Stomach (tissue), 4 donors: ENCODE results near the gene B2M.

Experiments used
- CTCF ChIP-seq, 7 experiments: fragments of 450-650 bp in 4 of 7; fragments of 200-600 bp in 3 of 7; sonication (generic) in 3 of 7; IDR thresholded peaks; one replicate each; pipeline ENCODE4 v1.5.1; 2016 to 2019; ENCODE audit warnings: antibody characterized with exemption in 7 of 7, control low read depth in 2 of 7, mild to moderate bottlenecking in 1 of 7
- POLR2A ChIP-seq, 4 donors: fragments of 450-650 bp; IDR thresholded peaks; one replicate each; pipeline ENCODE4 v1.6.1; 2016; ENCODE audit warnings: antibody characterized with exemption in 4 of 4, control low read depth in 2 of 4, mild to moderate bottlenecking in 1 of 4, moderate library complexity in 1 of 4
- POLR2AphosphoS5 ChIP-seq, 3 donors: sonication (generic); formaldehyde crosslinking; IDR thresholded peaks; one replicate each; pipeline ENCODE4 v1.6.1; 2016; ENCODE audit warnings: antibody characterized with exemption in 3 of 3

GRCh38 chr15:44666210-44667038 lies 44.9 kb upstream of the B2M start:
- TF ChIP-seq CTCF (IDR thresholded peaks at IDR 0.05) (no peak), POLR2A (IDR thresholded peaks at IDR 0.05) (no peak), POLR2AphosphoS5 (IDR thresholded peaks at IDR 0.05) (no peak)
